ENCODE data around the gene NFASC.

DNA sequence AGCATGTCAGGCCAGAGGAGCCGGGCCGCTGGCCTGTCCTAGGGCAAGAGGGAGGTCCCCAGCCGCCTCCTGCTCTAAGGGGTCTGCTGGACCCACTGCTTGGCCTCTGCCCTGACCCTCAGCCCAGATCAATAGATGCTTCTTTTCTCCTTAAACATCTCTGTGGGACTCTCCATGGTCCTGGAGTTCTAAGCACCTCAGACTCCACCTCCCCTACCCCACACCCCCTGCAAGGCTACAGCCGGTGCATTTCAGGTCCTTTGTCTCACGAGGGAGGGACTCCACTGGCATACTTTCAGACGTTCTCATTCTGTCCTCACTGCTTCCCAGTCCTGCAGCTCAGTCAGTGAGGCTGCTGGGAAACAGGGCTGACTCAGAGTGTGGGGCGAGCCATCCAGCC is 183.4 kb downstream of the NFASC start:
- TF ChIP-seq, protein P1, sequence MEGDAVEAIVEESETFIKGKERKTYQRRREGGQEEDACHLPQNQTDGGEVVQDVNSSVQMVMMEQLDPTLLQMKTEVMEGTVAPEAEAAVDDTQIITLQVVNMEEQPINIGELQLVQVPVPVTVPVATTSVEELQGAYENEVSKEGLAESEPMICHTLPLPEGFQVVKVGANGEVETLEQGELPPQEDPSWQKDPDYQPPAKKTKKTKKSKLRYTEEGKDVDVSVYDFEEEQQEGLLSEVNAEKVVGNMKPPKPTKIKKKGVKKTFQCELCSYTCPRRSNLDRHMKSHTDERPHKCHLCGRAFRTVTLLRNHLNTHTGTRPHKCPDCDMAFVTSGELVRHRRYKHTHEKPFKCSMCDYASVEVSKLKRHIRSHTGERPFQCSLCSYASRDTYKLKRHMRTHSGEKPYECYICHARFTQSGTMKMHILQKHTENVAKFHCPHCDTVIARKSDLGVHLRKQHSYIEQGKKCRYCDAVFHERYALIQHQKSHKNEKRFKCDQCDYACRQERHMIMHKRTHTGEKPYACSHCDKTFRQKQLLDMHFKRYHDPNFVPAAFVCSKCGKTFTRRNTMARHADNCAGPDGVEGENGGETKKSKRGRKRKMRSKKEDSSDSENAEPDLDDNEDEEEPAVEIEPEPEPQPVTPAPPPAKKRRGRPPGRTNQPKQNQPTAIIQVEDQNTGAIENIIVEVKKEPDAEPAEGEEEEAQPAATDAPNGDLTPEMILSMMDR (IDR thresholded peaks at IDR 0.05) = no peak
- TF ChIP-seq POLR2AphosphoS5 (IDR thresholded peaks at IDR 0.05; ENCODE audit: low read depth, low read length) (no peak), TCF7L2 (IDR thresholded peaks at IDR 0.05; ENCODE audit: low read depth, low read length) (no peak), SIN3A (IDR thresholded peaks at IDR 0.05; ENCODE audit: borderline replicate concordance, insufficient read depth, low read depth, low read length) (no peak)
- TF ChIP-seq, protein P2, sequence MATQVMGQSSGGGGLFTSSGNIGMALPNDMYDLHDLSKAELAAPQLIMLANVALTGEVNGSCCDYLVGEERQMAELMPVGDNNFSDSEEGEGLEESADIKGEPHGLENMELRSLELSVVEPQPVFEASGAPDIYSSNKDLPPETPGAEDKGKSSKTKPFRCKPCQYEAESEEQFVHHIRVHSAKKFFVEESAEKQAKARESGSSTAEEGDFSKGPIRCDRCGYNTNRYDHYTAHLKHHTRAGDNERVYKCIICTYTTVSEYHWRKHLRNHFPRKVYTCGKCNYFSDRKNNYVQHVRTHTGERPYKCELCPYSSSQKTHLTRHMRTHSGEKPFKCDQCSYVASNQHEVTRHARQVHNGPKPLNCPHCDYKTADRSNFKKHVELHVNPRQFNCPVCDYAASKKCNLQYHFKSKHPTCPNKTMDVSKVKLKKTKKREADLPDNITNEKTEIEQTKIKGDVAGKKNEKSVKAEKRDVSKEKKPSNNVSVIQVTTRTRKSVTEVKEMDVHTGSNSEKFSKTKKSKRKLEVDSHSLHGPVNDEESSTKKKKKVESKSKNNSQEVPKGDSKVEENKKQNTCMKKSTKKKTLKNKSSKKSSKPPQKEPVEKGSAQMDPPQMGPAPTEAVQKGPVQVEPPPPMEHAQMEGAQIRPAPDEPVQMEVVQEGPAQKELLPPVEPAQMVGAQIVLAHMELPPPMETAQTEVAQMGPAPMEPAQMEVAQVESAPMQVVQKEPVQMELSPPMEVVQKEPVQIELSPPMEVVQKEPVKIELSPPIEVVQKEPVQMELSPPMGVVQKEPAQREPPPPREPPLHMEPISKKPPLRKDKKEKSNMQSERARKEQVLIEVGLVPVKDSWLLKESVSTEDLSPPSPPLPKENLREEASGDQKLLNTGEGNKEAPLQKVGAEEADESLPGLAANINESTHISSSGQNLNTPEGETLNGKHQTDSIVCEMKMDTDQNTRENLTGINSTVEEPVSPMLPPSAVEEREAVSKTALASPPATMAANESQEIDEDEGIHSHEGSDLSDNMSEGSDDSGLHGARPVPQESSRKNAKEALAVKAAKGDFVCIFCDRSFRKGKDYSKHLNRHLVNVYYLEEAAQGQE (IDR thresholded peaks at IDR 0.05; ENCODE audit: insufficient read depth in 1 of 2, low read depth in 2 of 2, low read length in 1 of 2) = peak in 1 of 2 experiments; percentile 59; a peak in 2 of 4 replicates
